ENCODE results near the gene ACTL7A.

GRCh38 chr9:108905494-108905893 is 43.4 kb downstream of the ACTL7A start:
- TF ChIP-seq CTCF (conservative IDR thresholded peaks at IDR 0.05; ENCODE audit: low read length) (no peak), EZH2phosphoT487 (IDR thresholded peaks at IDR 0.05; ENCODE audit: borderline replicate concordance) (no peak)
